ENCODE data around the gene HPCAL1.

The HPCAL1 gene

DNA sequence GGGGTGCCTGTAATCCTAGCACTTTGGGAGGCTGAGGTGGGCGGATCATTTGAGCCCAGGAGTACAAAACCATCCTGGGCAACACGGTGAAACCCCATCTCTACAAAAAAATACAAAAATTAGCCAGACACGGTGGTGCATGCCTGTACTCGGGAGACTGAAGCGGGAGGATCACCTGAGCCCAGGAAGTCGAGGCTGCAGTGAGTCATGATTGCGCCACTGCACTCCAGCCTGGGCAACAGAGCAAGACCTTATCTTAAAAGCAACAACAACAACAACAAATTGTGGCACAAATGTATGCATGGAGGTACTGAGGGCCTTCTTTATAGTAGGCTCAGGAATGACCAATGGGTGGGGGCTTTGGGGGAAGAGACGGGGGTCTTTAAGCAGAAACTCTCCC is 38.5 kb downstream of the HPCAL1 start:
- no peaks in the 10 kb centered on the region for H3K27me3 ChIP-seq (ENCODE audit: insufficient read depth, low read length, poor library complexity, severe bottlenecking)
- H4K20me1 ChIP-seq (ENCODE audit: insufficient read depth, low read length, poor library complexity, severe bottlenecking), result peaks cover 11% of the 10 kb centered on the region
- H3K9me3 ChIP-seq (ENCODE audit: insufficient read depth, low read depth, low read length), result no peaks in the 10 kb centered on the region
- peaks cover 9% of the 10 kb centered on the region; the same call in 1 of the 2 replicates for H3K36me3 ChIP-seq (ENCODE audit: insufficient read depth, low read length)
- no peak overlapping the region for H3K4me3 ChIP-seq (ENCODE audit: low read length, poor library complexity, severe bottlenecking)
- no peak overlapping the region for H3K4me2 ChIP-seq (ENCODE audit: low read depth, low read length, poor library complexity, severe bottlenecking)
- H3F3A ChIP-seq (ENCODE audit: low read depth), result no peaks in the 10 kb centered on the region
- TF ChIP-seq, protein P1, sequence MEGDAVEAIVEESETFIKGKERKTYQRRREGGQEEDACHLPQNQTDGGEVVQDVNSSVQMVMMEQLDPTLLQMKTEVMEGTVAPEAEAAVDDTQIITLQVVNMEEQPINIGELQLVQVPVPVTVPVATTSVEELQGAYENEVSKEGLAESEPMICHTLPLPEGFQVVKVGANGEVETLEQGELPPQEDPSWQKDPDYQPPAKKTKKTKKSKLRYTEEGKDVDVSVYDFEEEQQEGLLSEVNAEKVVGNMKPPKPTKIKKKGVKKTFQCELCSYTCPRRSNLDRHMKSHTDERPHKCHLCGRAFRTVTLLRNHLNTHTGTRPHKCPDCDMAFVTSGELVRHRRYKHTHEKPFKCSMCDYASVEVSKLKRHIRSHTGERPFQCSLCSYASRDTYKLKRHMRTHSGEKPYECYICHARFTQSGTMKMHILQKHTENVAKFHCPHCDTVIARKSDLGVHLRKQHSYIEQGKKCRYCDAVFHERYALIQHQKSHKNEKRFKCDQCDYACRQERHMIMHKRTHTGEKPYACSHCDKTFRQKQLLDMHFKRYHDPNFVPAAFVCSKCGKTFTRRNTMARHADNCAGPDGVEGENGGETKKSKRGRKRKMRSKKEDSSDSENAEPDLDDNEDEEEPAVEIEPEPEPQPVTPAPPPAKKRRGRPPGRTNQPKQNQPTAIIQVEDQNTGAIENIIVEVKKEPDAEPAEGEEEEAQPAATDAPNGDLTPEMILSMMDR (conservative IDR thresholded peaks at IDR 0.05; ENCODE audit: low read length), result no peak
- no peak for TF ChIP-seq EZH2phosphoT487 (IDR thresholded peaks at IDR 0.05; ENCODE audit: borderline replicate concordance)
- no peak overlapping the region for H2AFZ ChIP-seq (ENCODE audit: low read length)
- H3K79me2 ChIP-seq (ENCODE audit: insufficient read depth, low read length), result peaks cover 98% of the 10 kb centered on the region; the same call in 1 of the 2 replicates
- H3K9ac ChIP-seq (ENCODE audit: low read depth, low read length, poor library complexity, severe bottlenecking), result no peak overlapping the region
- no peaks in the 10 kb centered on the region for H3K9me2 ChIP-seq (replicated peaks; ENCODE audit: low read depth, low read length)
- H3K4me1 ChIP-seq (ENCODE audit: insufficient read depth, low read length, poor library complexity, severe bottlenecking), result peaks cover 16% of the 10 kb centered on the region

DNA sequence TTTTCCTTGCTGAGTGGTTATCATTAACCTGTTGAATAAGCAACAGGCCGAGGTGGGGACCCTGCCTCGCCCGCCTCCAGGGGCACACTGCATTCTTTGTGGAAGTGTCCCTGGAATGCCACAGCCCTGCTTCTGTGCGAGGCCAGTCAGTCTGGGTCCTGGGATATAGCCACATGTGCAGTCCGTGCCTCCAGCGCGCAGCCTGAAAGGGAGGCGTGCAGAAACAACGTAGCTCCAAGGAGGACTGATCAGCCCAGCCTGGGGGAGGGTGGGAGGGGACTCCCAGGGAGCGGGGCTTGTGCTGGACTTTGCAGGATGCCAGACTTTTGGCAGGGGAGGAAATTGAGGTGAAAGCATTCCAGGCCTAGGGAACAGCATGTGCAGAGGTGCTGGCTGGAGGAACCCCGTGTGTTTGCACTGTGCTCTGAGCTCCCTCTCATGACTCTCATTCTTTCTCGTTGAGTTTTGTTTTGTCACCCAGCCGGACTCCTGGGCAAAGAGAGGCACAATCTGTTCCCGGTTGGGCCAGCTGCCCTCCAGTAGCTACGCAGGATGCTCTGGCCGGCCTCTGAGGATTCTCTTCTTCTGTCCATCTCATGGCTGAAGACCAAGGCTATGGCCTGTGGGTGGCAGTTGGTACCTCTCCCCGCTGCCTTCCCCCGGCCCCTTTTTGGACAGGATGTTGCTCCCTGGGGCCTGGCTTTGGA is 39.7 kb downstream of the HPCAL1 start:
- Histone ChIP-seq H3K9me2 (replicated peaks; ENCODE audit: low read depth, low read length) (no peaks in the 10 kb centered on the region), H3K4me3 (ENCODE audit: low read length, poor library complexity, severe bottlenecking) (no peak overlapping the region), H3F3A (ENCODE audit: low read depth) (no peaks in the 10 kb centered on the region), H3K4me1 (ENCODE audit: insufficient read depth, low read length, poor library complexity, severe bottlenecking) (peaks cover 23% of the 10 kb centered on the region), H3K9ac (ENCODE audit: low read depth, low read length, poor library complexity, severe bottlenecking) (no peak overlapping the region), H3K79me2 (ENCODE audit: insufficient read depth, low read length) (peaks cover 96% of the 10 kb centered on the region), H4K20me1 (ENCODE audit: insufficient read depth, low read length, poor library complexity, severe bottlenecking) (peaks cover 14% of the 10 kb centered on the region), H2AFZ (ENCODE audit: low read length) (no peak overlapping the region), H3K9me3 (ENCODE audit: insufficient read depth, low read depth, low read length) (no peaks in the 10 kb centered on the region), H3K36me3 (ENCODE audit: insufficient read depth, low read length) (peaks cover 9% of the 10 kb centered on the region; the same call in 1 of the 2 replicates), H3K27me3 (ENCODE audit: insufficient read depth, low read length, poor library complexity, severe bottlenecking) (no peaks in the 10 kb centered on the region), H3K4me2 (ENCODE audit: low read depth, low read length, poor library complexity, severe bottlenecking) (no peak overlapping the region)
- no peak for TF ChIP-seq EZH2phosphoT487 (IDR thresholded peaks at IDR 0.05; ENCODE audit: borderline replicate concordance)
- TF ChIP-seq, protein P1 (conservative IDR thresholded peaks at IDR 0.05; ENCODE audit: low read length), result no peak

DNA sequence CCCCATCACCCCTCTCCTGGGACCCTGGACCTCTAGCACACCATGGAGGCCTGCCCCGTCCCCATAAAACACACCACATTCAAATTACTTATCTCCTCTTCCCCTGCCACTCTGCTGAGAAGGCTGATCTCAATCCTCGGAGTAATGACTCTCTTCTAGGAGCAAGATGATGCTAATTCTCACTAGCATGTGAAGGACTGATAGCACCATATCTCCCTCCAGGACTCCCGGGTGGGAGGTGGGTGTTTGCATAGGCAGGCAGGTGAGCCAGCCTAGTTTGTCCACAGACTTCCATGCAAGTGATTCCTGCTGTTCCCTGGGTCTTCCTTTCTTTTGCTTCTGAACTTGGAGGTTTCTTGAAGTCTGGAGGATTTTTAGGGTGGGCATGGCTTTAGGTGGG is 40.5 kb downstream of the HPCAL1 start:
- Histone ChIP-seq H3K9ac (ENCODE audit: low read depth, low read length, poor library complexity, severe bottlenecking) (no peak overlapping the region), H3K36me3 (ENCODE audit: insufficient read depth, low read length) (peaks cover 9% of the 10 kb centered on the region; the same call in 1 of the 2 replicates), H2AFZ (ENCODE audit: low read length) (no peak overlapping the region), H3K79me2 (ENCODE audit: insufficient read depth, low read length) (peaks cover 94% of the 10 kb centered on the region), H3K4me1 (ENCODE audit: insufficient read depth, low read length, poor library complexity, severe bottlenecking) (peaks cover 24% of the 10 kb centered on the region), H3K9me3 (ENCODE audit: insufficient read depth, low read depth, low read length) (no peaks in the 10 kb centered on the region), H3F3A (ENCODE audit: low read depth) (no peaks in the 10 kb centered on the region), H3K4me3 (ENCODE audit: low read length, poor library complexity, severe bottlenecking) (no peak overlapping the region), H3K9me2 (replicated peaks; ENCODE audit: low read depth, low read length) (no peaks in the 10 kb centered on the region), H3K4me2 (ENCODE audit: low read depth, low read length, poor library complexity, severe bottlenecking) (no peak overlapping the region), H4K20me1 (ENCODE audit: insufficient read depth, low read length, poor library complexity, severe bottlenecking) (peaks cover 14% of the 10 kb centered on the region), H3K27me3 (ENCODE audit: insufficient read depth, low read length, poor library complexity, severe bottlenecking) (no peaks in the 10 kb centered on the region)
- TF ChIP-seq, protein P1 (conservative IDR thresholded peaks at IDR 0.05; ENCODE audit: low read length), result no peak
- TF ChIP-seq EZH2phosphoT487 (IDR thresholded peaks at IDR 0.05; ENCODE audit: borderline replicate concordance), result no peak

Data from Loucy (cell line).